ENCODE results near the gene BAG3. TPM values are rescaled to one million over a fixed set of nuclear protein-coding genes. Genes with fewer than 3 reads are reported as not detected.

The BAG3 gene
- total and polyA plus RNA-seq, 2 of the 8 experiments (the other 6 are each of a cell fraction or from before 2014, with no cell fraction given): 3.5 to 13.3 TPM

GRCh38 chr10:119654540-119654939 lies 3.4 kb downstream of the BAG3 start:
- no peak for DNase-seq (ENCODE audit: low read depth in 1 of 2, low spot score in 2 of 2)
- Histone ChIP-seq H3K4me3 (ENCODE audit: extremely low read depth in 1 of 4, insufficient read depth in 2 of 4, low read depth in 3 of 4, low read length in 4 of 4) (no peak overlapping the region), H3K9me3 (ENCODE audit: insufficient read depth in 2 of 2, low read depth in 1 of 2, low read length in 1 of 2) (no peaks in the 10 kb centered on the region), H3K79me1 (ENCODE audit: low read depth, low read length) (peaks cover 2% of the 10 kb centered on the region), H3K79me2 (ENCODE audit: control insufficient read depth in 1 of 2, insufficient read depth in 2 of 2, low read length in 2 of 2) (peaks cover 0 to 14% of the 10 kb centered on the region in 2 experiments; a peak in 2 of 4 replicates), H3K4me1 (replicated peaks in 1 of 4; ENCODE audit: control insufficient read depth in 3 of 4, insufficient read depth in 4 of 4, low read length in 3 of 4) (peaks cover 0 to 14% (median 6%) of the 10 kb centered on the region in 4 experiments; a peak in 3 of 7 replicates), H3K23ac (ENCODE audit: insufficient read length) (no peak overlapping the region), H2BK120ac (replicated peaks; ENCODE audit: low read depth, low read length) (no peak overlapping the region), H2AFZ (ENCODE audit: low read length) (no peak overlapping the region), H2BK5ac (ENCODE audit: low read depth, low read length) (no peak overlapping the region), H2AK5ac (ENCODE audit: low read depth, low read length) (no peak overlapping the region), H3K14ac (ENCODE audit: insufficient read length) (no peak overlapping the region), H4K8ac (ENCODE audit: extremely low read depth, insufficient read depth, low read length) (no peak overlapping the region), H3K4me2 (ENCODE audit: insufficient read depth in 1 of 2, low read depth in 2 of 2, low read length in 2 of 2) (no peak overlapping the region; a peak in 1 of 4 replicates), H4K5ac (ENCODE audit: insufficient read length, low read depth, low read length) (no peak overlapping the region), H3K27ac (ENCODE audit: low read depth, low read length) (no peak overlapping the region), H4K91ac (replicated peaks; ENCODE audit: insufficient read length, low read length) (no peak overlapping the region), H3K56ac (replicated peaks; ENCODE audit: insufficient read length, low read depth, low read length) (no peak overlapping the region), H3K27me3 (replicated peaks in 1 of 4; ENCODE audit: control insufficient read depth in 3 of 4, extremely low read depth in 1 of 4, insufficient read depth in 3 of 4, low read length in 3 of 4) (peaks cover 0 to 2% (median 0%) of the 10 kb centered on the region in 4 experiments; a peak in 2 of 7 replicates), H2BK12ac (ENCODE audit: low read depth, low read length) (no peak overlapping the region), H4K20me1 (replicated peaks in 1 of 2; ENCODE audit: control insufficient read depth in 1 of 2, insufficient read depth in 2 of 2, low read length in 2 of 2) (peaks cover 0 to 3% of the 10 kb centered on the region in 2 experiments), H2BK15ac (ENCODE audit: low read length) (no peak overlapping the region), H3K4ac (replicated peaks; ENCODE audit: insufficient read length, low read depth, low read length) (no peak overlapping the region), H3K36me3 (ENCODE audit: control insufficient read depth in 2 of 4, insufficient read depth in 4 of 4, low read length in 3 of 4) (no peaks in the 10 kb centered on the region), H3K9ac (replicated peaks in 1 of 4; ENCODE audit: extremely low read depth in 1 of 4, low read depth in 3 of 4, low read length in 3 of 4) (no peak overlapping the region), H3K23me2 (ENCODE audit: low read depth, low read length) (peaks cover 4% of the 10 kb centered on the region; the same call in 1 of the 2 replicates), H3K18ac (ENCODE audit: extremely low read depth, low read length) (no peak overlapping the region), H2BK20ac (ENCODE audit: low read length) (no peak overlapping the region)
- ChIA-PET CTCF (ENCODE audit: partially characterized antibody) (interaction anchor here (1.1 to 3.1 kb wide), 6 partner anchors 8 to 205 kb away, joined by 3 to 13 read pairs (median 4); no protein-coding TSS in a partner anchor), POLR2A (ENCODE audit: partially characterized antibody) (interaction anchor here (0.8 to 1.9 kb wide), 4 partner anchors 16 to 219 kb away, joined by 3 to 6 read pairs (median 4); partner anchors contain the start of gene TIAL1)
- no peak for FAIRE-seq
- no peak for TF ChIP-seq TBP (IDR thresholded peaks at IDR 0.05; ENCODE audit: low read depth, low read length)
- TF ChIP-seq MAX (IDR thresholded peaks at IDR 0.05): no peak
- no peak for TF ChIP-seq TEAD4 (IDR thresholded peaks at IDR 0.05; ENCODE audit: low read depth, low read length)
- no peak for TF ChIP-seq POLR2AphosphoS5 (IDR thresholded peaks at IDR 0.05; ENCODE audit: low read depth, low read length)
- TF ChIP-seq BCL11A (IDR thresholded peaks at IDR 0.05; ENCODE audit: low read depth in 2 of 2, low read length in 2 of 2): no peak
- TF ChIP-seq CEBPB (IDR thresholded peaks at IDR 0.05; ENCODE audit: low read depth, low read length): no peak
- TF ChIP-seq POLR2A (IDR thresholded peaks at IDR 0.05; ENCODE audit: control extremely low read depth in 1 of 2, low read depth in 2 of 2, low read length in 2 of 2): no peak
- no peak for TF ChIP-seq ZNF274 (IDR thresholded peaks at IDR 0.05; ENCODE audit: borderline replicate concordance, extremely low read depth, low read length)
- no peak for TF ChIP-seq HDAC2 (IDR thresholded peaks at IDR 0.05; ENCODE audit: borderline replicate concordance in 1 of 2, low read depth in 2 of 2, low read length in 2 of 2)
- TF ChIP-seq FOSL1 (IDR thresholded peaks at IDR 0.05; ENCODE audit: insufficient read depth, low read depth, low read length): no peak
- WGBS, 2 experiments (ENCODE audit: extremely low coverage in 1 of 2, insufficient coverage in 1 of 2, insufficient read length in 1 of 2, insufficient replicate concordance in 2 of 2, low coverage in 1 of 2, low lambda C conversion rate in 2 of 2, missing lambda C conversion rate in 1 of 2): 82% methylated on average over 6 of the region's 6 CpGs; no CpG with 5 or more reads in 1 of the 2 experiments

Data from H1 (cell line).